H1 (cell line): ENCODE measurements around the gene ACADM.

Experiments
- CEBPB ChIP-seq: IDR thresholded peaks from 2 replicates; pipeline ENCODE4 v1.6.1; 2012; ENCODE audit warnings: low read depth, low read length
- CTCF ChIP-seq, 3 experiments: IDR thresholded peaks; 1 replicate in 2 of 3; 2 replicates in 1 of 3; pipeline versions ENCODE4 v1.5.1 to v1.6.1; 2011; ENCODE audit warnings: low read length in 3 of 3, mild to moderate bottlenecking in 3 of 3, inconsistent platforms in 2 of 3, low read depth in 1 of 3, moderate library complexity in 1 of 3; ENCODE audit not compliant: insufficient read depth in 1 of 3; ENCODE audit errors: control extremely low read depth in 1 of 3
- GTF2F1 ChIP-seq: IDR thresholded peaks from 2 replicates; pipeline ENCODE4 v1.6.1; 2012; ENCODE audit warnings: low read depth, low read length, improper control_type of control experiment, borderline replicate concordance
- POLR2A ChIP-seq, 2 experiments: IDR thresholded peaks; 1 replicate in 1 of 2; 2 replicates in 1 of 2; pipeline ENCODE4 v1.6.1; 2011; ENCODE audit warnings: low read depth in 2 of 2, low read length in 2 of 2, mild to moderate bottlenecking in 2 of 2; ENCODE audit errors: control extremely low read depth in 1 of 2
- RFX5 ChIP-seq: IDR thresholded peaks from 2 replicates; pipeline ENCODE4 v1.6.1; 2011; ENCODE audit warnings: low read depth, low read length, improper control_type of control experiment, borderline replicate concordance
- SIN3A ChIP-seq, 2 experiments: IDR thresholded peaks in 1 of 2; conservative IDR thresholded peaks in 1 of 2; 2 replicates each; pipeline ENCODE4 v1.6.1; 2011 to 2012; ENCODE audit warnings: low read length in 2 of 2, improper control_type of control experiment in 1 of 2, low read depth in 1 of 2, mild to moderate bottlenecking in 1 of 2
- SP1 ChIP-seq: IDR thresholded peaks from 2 replicates; pipeline ENCODE4 v1.6.1; 2011; ENCODE audit warnings: low read depth, low read length
- SUZ12 ChIP-seq: fragments of 200-600 bp; sonication (generic); IDR thresholded peaks from 2 replicates; pipeline ENCODE4 v1.6.1; 2012; ENCODE audit warnings: mild to moderate bottlenecking, inconsistent platforms, low read length, moderate library complexity, mixed read lengths
- TBP ChIP-seq: IDR thresholded peaks from 2 replicates; pipeline ENCODE4 v1.6.1; 2011; ENCODE audit warnings: low read depth, low read length, improper control_type of control experiment
- ZNF274 ChIP-seq: IDR thresholded peaks from 2 replicates; pipeline ENCODE4 v1.7.0; 2012; ENCODE audit warnings: low read length, borderline replicate concordance; ENCODE audit errors: extremely low read depth

- TF ChIP-seq GTF2F1 (no peak), CTCF (IDR thresholded peaks at IDR 0.05; ENCODE audit: control extremely low read depth in 1 of 3, insufficient read depth in 1 of 3, low read depth in 1 of 3, low read length in 3 of 3) (no peak), SUZ12 (no peak), ZNF274 (no peak), RFX5 (no peak), POLR2A (IDR thresholded peaks at IDR 0.05; ENCODE audit: control extremely low read depth in 1 of 2, low read depth in 2 of 2, low read length in 2 of 2) (peak; percentile 70 to 90), TBP (no peak), CEBPB (no peak), SIN3A (conservative IDR thresholded peaks at IDR 0.05 in 1 of 2, IDR thresholded peaks at IDR 0.05 in 1 of 2; ENCODE audit: low read depth in 1 of 2, low read length in 2 of 2) (no peak), SP1 (no peak)
These were observed 72.1 kb downstream of the ACADM start, which contains the start of gene MSH4 for GRCh38 chr1:75796376-75797272.
